Umbilical cord (tissue), 2 donors: ENCODE measurements around the gene CCNB2. TPM values are rescaled to one million over a fixed set of nuclear protein-coding genes. Genes with fewer than 3 reads are reported as not detected.
A peak's percentile ranks its signal among the peaks of the same experiment; 100 is the strongest.

Source experiments
- DNase-seq: peaks from one replicate; pipeline ENCODE4 v3.0.0-alpha.2; 2015; ENCODE audit warnings: low spot score
- total RNA-seq: library from RNA; depleted of rRNA; stranded (reverse); fragments of >200 nt; gene quantifications from one replicate; pipeline ENCODE4 v1.2.3, GENCODE V29; 2014; ENCODE audit warnings: low replicate concordance; ENCODE audit not compliant: insufficient read depth

Gene CCNB2
- total RNA-seq, 1 donor from 2014 or later = 5.1 TPM

DNA sequence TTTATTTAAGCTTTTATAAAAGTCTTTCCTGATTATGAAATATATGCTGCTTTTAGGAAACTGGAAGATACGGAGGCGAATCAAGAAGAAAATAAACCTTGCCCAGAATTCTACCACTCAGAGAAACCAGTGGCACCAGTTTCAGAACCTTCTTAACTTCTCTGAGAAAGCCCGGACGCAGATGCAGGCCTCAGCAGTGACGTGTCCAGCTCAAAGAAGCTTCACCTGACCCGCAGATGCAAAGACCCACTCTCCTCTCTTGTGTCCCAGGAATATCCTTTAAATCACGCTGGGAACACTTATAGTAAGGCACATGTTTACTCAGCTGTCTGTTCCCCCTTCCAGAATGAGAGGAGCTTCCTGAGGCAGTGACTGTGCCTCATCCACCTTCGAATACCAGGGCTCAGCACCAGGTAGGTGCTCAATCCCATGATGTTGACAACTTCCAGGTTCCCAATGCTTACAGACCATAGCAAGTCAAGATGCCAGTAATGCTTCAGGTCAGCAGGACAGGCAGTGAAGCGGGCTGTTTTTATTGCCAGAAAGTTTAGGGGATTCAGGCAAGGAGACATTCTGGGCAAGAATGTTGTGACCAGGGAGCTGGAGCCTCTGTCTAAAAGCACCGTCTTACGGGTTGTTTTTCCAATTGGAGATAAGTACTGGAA, 61.8 kb downstream of the CCNB2 start:
- DNase-seq = no peak

DNA sequence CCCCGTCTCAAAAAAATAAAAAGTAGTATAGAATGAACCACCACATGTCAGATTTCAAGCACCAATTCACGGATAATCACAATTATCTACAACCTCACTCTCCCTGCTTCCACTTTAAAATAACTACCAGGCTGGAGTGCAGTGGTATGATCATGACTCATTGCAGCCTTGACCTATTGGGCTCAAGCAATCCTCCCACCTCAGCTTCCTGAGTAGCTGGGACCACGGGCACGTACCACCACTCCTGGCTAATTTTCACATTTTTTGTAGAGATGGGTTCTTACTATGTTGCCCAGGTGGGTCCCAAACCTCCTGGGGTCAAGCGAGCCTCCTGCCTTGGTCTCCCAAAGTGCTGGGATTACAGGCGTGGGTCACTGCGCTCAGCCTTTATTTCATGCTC, 63.6 kb downstream of the CCNB2 start:
- no peak for DNase-seq

DNA sequence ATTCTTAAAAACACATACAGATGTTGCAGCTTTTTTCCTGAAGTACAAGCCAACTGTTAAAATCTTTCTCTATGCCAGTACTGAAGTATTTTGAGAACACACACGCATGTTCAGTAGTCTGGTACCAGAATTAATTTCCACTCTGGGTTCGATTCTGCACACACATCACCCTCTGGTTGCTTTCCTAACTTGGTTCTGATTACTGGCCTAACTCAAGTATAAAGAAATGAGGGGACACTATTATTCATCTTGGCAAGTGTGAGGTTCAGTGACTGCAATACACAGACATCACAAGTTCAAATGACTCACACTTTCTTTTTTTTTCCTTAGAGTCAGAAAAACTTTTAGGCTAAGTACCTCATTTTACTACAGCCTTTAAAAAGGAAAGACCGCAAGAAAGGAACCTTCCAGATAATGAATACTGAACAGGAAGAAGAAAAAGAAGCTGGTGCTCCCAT, 64.3 kb downstream of the CCNB2 start:
- peak; percentile 39 for DNase-seq

DNA sequence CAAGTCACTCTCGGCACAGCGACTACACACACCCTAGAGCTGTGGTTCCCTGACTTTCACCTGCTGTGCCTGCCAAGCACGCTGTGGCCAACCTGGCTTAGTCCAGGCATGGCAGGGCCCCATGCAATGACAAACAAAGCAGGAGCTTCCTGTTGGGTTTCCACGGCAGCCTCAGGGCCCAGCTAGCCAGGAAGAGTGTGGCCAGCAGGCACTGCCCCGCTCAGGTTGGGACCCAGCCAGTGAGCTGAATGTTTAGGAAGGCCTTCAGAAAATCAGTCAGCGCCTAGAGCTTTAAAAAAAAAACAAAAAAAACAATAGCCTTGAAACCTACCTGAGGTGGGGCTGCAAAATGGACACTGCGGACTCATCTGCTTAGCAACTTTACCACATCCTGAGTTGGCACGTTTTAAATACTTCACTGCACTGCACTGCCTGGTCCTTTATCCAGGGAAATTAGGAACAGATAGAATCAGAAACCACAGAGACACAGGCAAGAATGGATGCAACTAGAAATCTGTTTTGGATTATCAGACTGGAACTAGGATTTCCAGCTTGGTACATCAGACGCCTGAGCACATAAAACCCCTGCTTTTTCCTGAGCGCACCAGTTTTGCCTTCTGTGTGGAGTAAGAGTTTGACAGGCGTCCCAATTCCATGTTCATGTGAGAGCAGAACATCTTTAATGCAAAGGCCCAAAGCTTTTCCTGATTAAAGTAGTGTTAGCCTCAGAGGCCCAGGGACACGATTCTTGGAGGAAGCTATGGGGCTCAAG, 65.5 kb downstream of the CCNB2 start:
- peak; percentile 86 for DNase-seq

DNA sequence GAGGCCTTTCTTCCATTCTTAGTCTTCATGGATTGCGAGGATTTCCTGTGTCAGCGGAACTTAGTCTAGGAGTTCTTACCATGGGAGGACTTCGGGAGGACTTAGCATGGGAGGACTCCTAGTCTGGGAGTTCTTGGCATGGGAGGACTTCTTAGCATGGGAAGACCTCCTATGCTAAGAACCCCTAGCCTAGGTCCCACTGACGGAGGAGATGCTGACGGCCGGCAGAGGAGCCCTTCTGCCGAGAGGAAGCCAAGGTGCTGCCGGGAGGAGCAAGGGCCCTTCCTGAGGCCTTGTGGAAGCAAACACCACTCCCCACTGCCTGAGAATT, 66.1 kb downstream of the CCNB2 start:
- no peak for DNase-seq

DNA sequence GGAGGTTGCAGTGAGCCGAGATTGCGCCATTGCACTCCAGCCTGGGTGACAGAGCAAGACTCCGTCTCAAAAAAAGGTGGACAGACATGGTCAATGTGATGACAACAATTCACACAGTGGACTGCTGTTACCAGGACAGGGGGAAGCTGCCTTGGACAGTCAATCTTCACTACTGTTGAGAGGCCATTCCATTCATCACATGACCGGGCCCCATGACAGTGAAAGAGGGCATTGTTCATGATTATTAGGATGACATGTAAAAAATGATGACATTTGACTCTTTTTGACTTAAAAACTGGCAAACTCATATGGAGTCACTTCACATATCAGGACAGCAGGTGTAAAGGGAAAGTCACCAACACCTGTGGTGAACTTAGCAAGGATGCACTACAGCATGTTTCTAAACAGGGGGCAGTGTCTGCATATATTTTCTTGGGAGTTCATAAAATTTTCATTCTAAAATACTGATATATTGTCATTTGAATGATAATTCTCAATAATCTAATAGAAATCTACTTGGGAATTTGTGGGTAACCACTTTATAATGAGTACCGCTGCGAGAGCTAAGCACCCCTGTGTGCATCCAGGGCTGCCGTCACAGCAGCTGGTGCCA, 67.4 kb downstream of the CCNB2 start:
- no peak for DNase-seq

DNA sequence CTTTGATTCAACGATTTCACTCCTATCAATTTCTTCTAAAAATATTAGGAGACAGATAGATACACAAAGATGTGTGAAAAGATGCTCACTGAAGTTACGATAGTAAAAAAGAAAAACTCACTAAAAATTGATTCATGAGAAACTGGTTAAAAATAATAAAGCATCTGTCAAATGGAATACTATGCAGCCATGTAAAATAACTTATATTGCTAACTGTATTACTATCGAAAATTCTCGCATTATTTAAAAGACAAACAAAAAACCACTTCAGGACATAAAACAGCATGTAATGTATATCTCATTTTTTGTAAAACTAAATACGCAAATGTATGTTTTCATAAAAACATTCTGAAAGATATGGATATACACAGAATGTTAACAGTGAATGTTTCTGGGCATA, 68.2 kb downstream of the CCNB2 start:
- no peak for DNase-seq

DNA sequence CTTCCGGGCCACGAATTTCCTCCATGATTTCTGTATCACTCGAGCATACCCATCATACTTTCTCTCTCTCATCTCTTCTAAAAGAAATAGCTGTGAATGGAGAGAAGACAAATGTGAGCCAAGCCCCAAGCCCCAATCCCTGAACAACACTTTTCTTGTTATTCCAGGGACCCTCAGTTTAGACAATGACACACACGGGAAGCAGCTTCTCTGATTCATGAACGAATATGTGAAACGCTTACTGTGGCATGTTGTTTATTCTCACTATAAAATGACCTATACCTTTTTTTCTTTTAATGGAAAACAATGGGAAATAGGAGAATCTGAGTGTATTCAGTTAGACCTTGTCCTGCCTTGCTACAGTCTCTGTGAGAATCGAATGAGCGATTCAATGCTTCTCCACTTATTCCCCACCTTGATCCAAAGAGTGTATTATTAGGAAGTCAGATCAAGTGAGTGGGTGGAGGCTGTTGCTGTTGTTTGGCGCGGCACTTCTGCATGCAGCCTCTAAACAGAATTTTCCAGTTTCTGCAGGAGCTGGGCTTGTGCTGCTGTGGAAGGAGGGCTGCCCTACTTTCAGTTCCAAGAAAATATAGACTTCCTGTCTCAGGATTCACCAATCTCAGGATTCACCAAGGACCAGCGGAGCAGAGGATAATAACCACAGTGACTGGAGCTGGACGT, 69.3 kb downstream of the CCNB2 start:
- no peak for DNase-seq

Other genes starting within 250 kb of the CCNB2 start
- 66.7 TPM for gene SLTM, start 171.5 kb upstream of the CCNB2 start, total RNA-seq
- gene RNF111, start 117.5 kb upstream of the CCNB2 start, total RNA-seq = 19.7 TPM
- gene LDHAL6B, start 101.7 kb downstream of the CCNB2 start, total RNA-seq = 3.6 TPM